A673 (cell line): ENCODE results near the gene C2orf68. TPM values are rescaled to one million over a fixed set of nuclear protein-coding genes. Genes with fewer than 3 reads are reported as not detected.
A peak's percentile ranks its signal among the peaks of the same experiment; 100 is the strongest.

ENCODE experiments used
- BruUV-seq: library from RNA; stranded (reverse); fragments of 400-500 nt; replicated peaks from 2 replicates; lab custom pipeline; 2021; lab: Mats Ljungman, UMichigan
- CTCF ChIA-PET: fragments of 300-600 bp; sonication (Branson Sonifier 250); formaldehyde crosslinking; loops from one replicate; lab custom pipeline; 2022; ENCODE audit warnings: antibody characterized with exemption; lab: Charles Lee
- POLR2A ChIA-PET: fragments of 300-600 bp; sonication (Branson Sonifier 250); formaldehyde crosslinking; loops from one replicate; lab custom pipeline; 2022; ENCODE audit warnings: antibody characterized with exemption; ENCODE audit not compliant: low non-redundant PET; lab: Charles Lee
- DNase-seq: peaks from one replicate; pipeline ENCODE4 v3.0.0-alpha.2; 2015; ENCODE audit warnings: low spot score
- H3K27ac ChIP-seq: fragments of 200-600 bp; sonication (generic); 2 replicates; pipeline ENCODE4 v1.5.1; 2016; ENCODE audit warnings: mixed run types, low read depth, mild to moderate bottlenecking, mixed read lengths, antibody characterized with exemption, low read length; ENCODE audit not compliant: poor library complexity, severe bottlenecking
- H3K27me3 ChIP-seq: fragments of 200-600 bp; sonication (generic); replicated peaks from 2 replicates; pipeline ENCODE4 v1.6.1; 2017; ENCODE audit warnings: mixed run types, low read depth, mild to moderate bottlenecking, mixed read lengths, antibody characterized with exemption, low read length; ENCODE audit not compliant: insufficient read depth, poor library complexity
- H3K36me3 ChIP-seq: fragments of 200-600 bp; sonication (generic); 2 replicates; pipeline ENCODE4 v1.6.1; 2016; ENCODE audit warnings: mixed run types, mild to moderate bottlenecking, mixed read lengths, antibody characterized with exemption, low read length; ENCODE audit not compliant: insufficient read depth, poor library complexity, severe bottlenecking
- H3K4me1 ChIP-seq: fragments of 200-600 bp; sonication (generic); 2 replicates; pipeline ENCODE4 v1.6.1; 2017; ENCODE audit warnings: mixed run types, mild to moderate bottlenecking, mixed read lengths, antibody characterized with exemption, low read length; ENCODE audit not compliant: insufficient read depth, poor library complexity, severe bottlenecking
- H3K4me3 ChIP-seq: fragments of 200-600 bp; sonication (generic); 2 replicates; pipeline ENCODE4 v1.5.1; 2016; ENCODE audit warnings: low read depth, mixed run types, mild to moderate bottlenecking, mixed read lengths, low read length; ENCODE audit not compliant: poor library complexity, severe bottlenecking
- H3K9me3 ChIP-seq: fragments of 200-600 bp; sonication (generic); 2 replicates; pipeline ENCODE4 v1.6.1; 2016; ENCODE audit warnings: mixed run types, low read depth, mild to moderate bottlenecking, mixed read lengths, antibody characterized with exemption, low read length; ENCODE audit not compliant: poor library complexity, severe bottlenecking
- EZH2 ChIP-seq: fragments of 200-600 bp; sonication (generic); IDR thresholded peaks from 2 replicates; pipeline ENCODE4 v1.6.1; 2017; ENCODE audit warnings: borderline replicate concordance, low read depth, mild to moderate bottlenecking, mixed read lengths, antibody characterized with exemption, low read length; ENCODE audit not compliant: poor library complexity, severe bottlenecking
- intact Hi-C: fragments of 100-400 bp; cut with micrococcal nuclease; formaldehyde crosslinking; loops from one replicate; pipeline ENCODE4 v1.10.0; 2022; ENCODE audit not compliant: unreplicated experiment
- total RNA-seq: library from RNA; stranded (reverse); gene quantifications from 2 replicates; pipeline ENCODE4 v1.2.3, GENCODE V29; 2021
- TF ChIP-seq, protein P1 (sequence below): fragments of 300-800, 200-600 bp; sonication (generic); conservative IDR thresholded peaks from 2 replicates; pipeline ENCODE4 v1.5.1; 2017; ENCODE audit warnings: low read depth, mild to moderate bottlenecking, antibody characterized with exemption, low read length, moderate library complexity, mixed read lengths

The C2orf68 gene
- total RNA-seq, 1 experiment from 2014 or later, result 46.4 TPM

DNA sequence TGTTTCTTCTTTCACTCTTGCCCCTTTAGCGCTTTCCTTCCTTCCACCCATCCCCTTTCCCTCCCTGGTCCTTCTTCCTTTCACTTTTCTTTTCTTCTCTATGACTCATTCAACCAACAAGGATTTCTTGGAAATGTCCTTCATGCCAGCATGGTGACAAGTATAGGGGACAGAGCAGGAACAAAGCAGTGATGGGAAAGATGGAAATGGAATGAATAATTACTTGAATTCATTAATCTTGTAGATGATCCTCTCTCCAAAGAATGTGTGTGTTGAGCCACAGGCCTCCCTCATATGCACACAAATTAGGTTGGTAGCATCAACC, 26.1 kb downstream of the C2orf68 start:
- no peak for DNase-seq
- ChIA-PET CTCF (no interaction called here), POLR2A (no interaction called here)
- Histone ChIP-seq H3K9me3 (no peaks in the 10 kb centered on the region), H3K4me3 (no peak overlapping the region), H3K4me1 (peaks cover 24% of the 10 kb centered on the region), H3K27me3 (no peaks in the 10 kb centered on the region), H3K36me3 (no peaks in the 10 kb centered on the region), H3K27ac (no peak overlapping the region)
- no TSS peak for BruUV-seq
- intact Hi-C loops, result no loop called here
- TF ChIP-seq, protein P1, sequence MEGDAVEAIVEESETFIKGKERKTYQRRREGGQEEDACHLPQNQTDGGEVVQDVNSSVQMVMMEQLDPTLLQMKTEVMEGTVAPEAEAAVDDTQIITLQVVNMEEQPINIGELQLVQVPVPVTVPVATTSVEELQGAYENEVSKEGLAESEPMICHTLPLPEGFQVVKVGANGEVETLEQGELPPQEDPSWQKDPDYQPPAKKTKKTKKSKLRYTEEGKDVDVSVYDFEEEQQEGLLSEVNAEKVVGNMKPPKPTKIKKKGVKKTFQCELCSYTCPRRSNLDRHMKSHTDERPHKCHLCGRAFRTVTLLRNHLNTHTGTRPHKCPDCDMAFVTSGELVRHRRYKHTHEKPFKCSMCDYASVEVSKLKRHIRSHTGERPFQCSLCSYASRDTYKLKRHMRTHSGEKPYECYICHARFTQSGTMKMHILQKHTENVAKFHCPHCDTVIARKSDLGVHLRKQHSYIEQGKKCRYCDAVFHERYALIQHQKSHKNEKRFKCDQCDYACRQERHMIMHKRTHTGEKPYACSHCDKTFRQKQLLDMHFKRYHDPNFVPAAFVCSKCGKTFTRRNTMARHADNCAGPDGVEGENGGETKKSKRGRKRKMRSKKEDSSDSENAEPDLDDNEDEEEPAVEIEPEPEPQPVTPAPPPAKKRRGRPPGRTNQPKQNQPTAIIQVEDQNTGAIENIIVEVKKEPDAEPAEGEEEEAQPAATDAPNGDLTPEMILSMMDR, result no peak
- TF ChIP-seq EZH2, result no peak

DNA sequence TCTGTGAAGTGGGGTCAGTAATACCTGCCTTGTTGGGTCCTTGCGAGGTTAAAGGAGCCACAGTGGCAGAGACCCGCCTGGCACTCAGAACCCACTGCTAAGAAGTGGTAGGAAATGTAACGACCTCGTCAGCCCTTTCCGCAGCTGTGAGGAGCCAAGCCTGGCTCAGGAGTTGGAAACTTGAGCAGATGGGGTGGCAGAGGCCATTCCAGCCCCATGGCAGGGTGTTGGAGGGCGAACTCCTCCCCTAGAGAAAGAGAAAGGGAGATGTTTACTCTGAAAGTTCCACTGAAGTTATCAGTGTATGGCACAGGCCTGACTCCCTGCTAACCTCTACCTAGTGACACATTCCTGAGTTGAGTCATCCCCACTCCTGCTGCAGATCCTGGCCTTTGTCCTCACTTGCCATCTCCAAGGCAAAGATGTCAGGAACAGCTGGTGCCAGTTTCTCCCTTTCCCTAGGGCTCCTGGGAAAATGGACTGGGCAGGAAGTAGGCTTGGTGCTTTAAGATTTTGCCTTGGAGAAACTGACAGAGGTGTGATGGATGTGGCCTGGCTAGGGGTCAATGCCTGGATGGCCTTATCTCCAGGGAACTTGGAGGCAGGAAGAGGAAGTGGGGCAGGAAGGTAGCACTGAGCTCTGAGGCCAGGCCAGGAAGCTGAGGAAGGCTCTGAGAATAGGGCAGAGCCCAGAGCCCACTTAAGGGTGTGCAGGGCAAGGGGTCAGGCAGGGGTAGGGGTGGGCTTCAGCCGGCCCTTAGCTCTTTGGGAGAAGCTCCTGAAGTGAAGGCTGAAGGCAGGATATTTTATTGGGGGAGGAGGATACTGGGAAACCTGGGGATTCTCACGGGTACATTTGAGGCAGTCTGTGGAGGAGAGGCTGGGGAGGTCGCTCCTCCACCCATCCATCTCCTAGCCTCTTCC, 26.7 kb downstream of the C2orf68 start:
- intact Hi-C loops, result no loop called here
- BruUV-seq, result no TSS peak
- no peak for DNase-seq
- Histone ChIP-seq H3K27ac (no peak overlapping the region), H3K36me3 (no peaks in the 10 kb centered on the region), H3K4me3 (peak overlapping the region; percentile 37), H3K9me3 (no peaks in the 10 kb centered on the region), H3K4me1 (peaks cover 24% of the 10 kb centered on the region), H3K27me3 (no peaks in the 10 kb centered on the region)
- CTCF ChIA-PET, result no interaction called here
- POLR2A ChIA-PET, result no interaction called here
- no peak for TF ChIP-seq EZH2
- TF ChIP-seq, protein P1, result no peak

DNA sequence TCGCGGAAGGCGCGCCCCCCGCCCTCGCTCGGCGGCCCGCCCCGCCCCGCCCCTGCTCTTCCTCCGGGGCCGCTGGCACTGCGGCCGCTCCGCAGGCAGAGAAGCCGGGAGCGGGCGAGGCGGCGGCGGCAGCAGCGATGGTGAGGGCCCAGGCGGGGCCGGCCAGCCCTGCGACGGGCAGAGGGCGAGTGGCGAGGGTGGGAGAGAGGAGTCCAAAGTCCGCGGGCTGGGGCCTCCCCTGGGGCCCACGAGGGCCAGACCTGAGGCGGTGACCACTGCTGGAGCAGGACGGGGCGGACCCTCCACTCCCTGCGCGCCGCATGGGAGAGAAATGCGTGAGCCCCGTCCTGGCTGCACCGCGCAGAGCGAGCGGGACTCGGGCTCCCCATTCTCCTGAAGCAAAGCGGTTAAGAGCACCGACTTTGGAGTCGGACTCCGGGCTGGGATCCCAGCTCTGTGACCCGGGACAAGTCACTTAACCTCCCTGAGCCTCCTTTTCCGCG, 27.5 kb downstream of the C2orf68 start, which contains the start of gene VAMP5:
TSS of gene VAMP5 (plus strand) at position 78 of the 503 bp plus-strand sequence. CDS start at position 138, 60 bp downstream.
- CTCF ChIA-PET, result no interaction called here
- H3K27ac ChIP-seq, result no peak within 1 kb of the TSS
- intact Hi-C loops, result no loop called here

More for the DNA sequence above, 27.5 kb downstream of the C2orf68 start, which contains the start of gene VAMP5:
- H3K36me3 ChIP-seq, result no peaks in the 10 kb centered on the region
- BruUV-seq, result no TSS peak
- H3K9me3 ChIP-seq, result no peaks in the 10 kb centered on the region
- TF ChIP-seq, protein P1, result no peak
- no peak for TF ChIP-seq EZH2
- DNase-seq, result no peak
- POLR2A ChIA-PET, result no interaction called here
- H3K27me3 ChIP-seq, result no peaks in the 10 kb centered on the region
- peak within 1 kb of the TSS; percentile 37 for H3K4me3 ChIP-seq
- H3K4me1 ChIP-seq, result peaks cover 24% of the 10 kb centered on the region
